ENCODE results near the gene BGLAP.

The BGLAP gene

GRCh38 chr1:156241311-156241811, 623 bp upstream of the BGLAP start:
- TF ChIP-seq GATA2 (IDR thresholded peaks at IDR 0.05; ENCODE audit: low read depth, low read length) (no peak), GATA3 (IDR thresholded peaks at IDR 0.05; ENCODE audit: low read depth, low read length) (no peak)

- no peak for TF ChIP-seq GATA2 (IDR thresholded peaks at IDR 0.05; ENCODE audit: low read depth, low read length)
- no peak for TF ChIP-seq GATA3 (IDR thresholded peaks at IDR 0.05; ENCODE audit: low read depth, low read length)
Observed at GRCh38 chr1:156242738-156243137, 754 bp downstream of the BGLAP start.

- no peak for TF ChIP-seq GATA3 (IDR thresholded peaks at IDR 0.05; ENCODE audit: low read depth, low read length)
- no peak for TF ChIP-seq GATA2 (IDR thresholded peaks at IDR 0.05; ENCODE audit: low read depth, low read length)
Observed at GRCh38 chr1:156244126-156244525, 2.1 kb downstream of the BGLAP start.

GRCh38 chr1:156244712-156245111, 2.7 kb downstream of the BGLAP start:
- TF ChIP-seq GATA2 (IDR thresholded peaks at IDR 0.05; ENCODE audit: low read depth, low read length), result no peak
- no peak for TF ChIP-seq GATA3 (IDR thresholded peaks at IDR 0.05; ENCODE audit: low read depth, low read length)

- TF ChIP-seq GATA3 (IDR thresholded peaks at IDR 0.05; ENCODE audit: low read depth, low read length), result no peak
- no peak for TF ChIP-seq GATA2 (IDR thresholded peaks at IDR 0.05; ENCODE audit: low read depth, low read length)
Observed at GRCh38 chr1:156245451-156246232, 3.7 kb downstream of the BGLAP start.

GRCh38 chr1:156246241-156246780, 4.3 kb downstream of the BGLAP start:
- TF ChIP-seq GATA2 (IDR thresholded peaks at IDR 0.05; ENCODE audit: low read depth, low read length) (no peak), GATA3 (IDR thresholded peaks at IDR 0.05; ENCODE audit: low read depth, low read length) (no peak)

GRCh38 chr1:156246781-156247459, 4.9 kb downstream of the BGLAP start:
- no peak for TF ChIP-seq GATA2 (IDR thresholded peaks at IDR 0.05; ENCODE audit: low read depth, low read length)
- no peak for TF ChIP-seq GATA3 (IDR thresholded peaks at IDR 0.05; ENCODE audit: low read depth, low read length)

- TF ChIP-seq GATA3 (IDR thresholded peaks at IDR 0.05; ENCODE audit: low read depth, low read length), result no peak
- no peak for TF ChIP-seq GATA2 (IDR thresholded peaks at IDR 0.05; ENCODE audit: low read depth, low read length)
Observed at GRCh38 chr1:156247460-156248322, 5.7 kb downstream of the BGLAP start, which contains the start of gene PAQR6. PAQR6 (minus strand) TSS chr1:156248056; CDS start chr1:156246731, 1,325 bp downstream.

GRCh38 chr1:156248323-156248683, 6.3 kb downstream of the BGLAP start:
- TF ChIP-seq GATA2 (IDR thresholded peaks at IDR 0.05; ENCODE audit: low read depth, low read length) (no peak), GATA3 (IDR thresholded peaks at IDR 0.05; ENCODE audit: low read depth, low read length) (no peak)

- no peak for TF ChIP-seq GATA3 (IDR thresholded peaks at IDR 0.05; ENCODE audit: low read depth, low read length)
- no peak for TF ChIP-seq GATA2 (IDR thresholded peaks at IDR 0.05; ENCODE audit: low read depth, low read length)
Observed at GRCh38 chr1:156249593-156249992, 7.6 kb downstream of the BGLAP start.

- no peak for TF ChIP-seq GATA3 (IDR thresholded peaks at IDR 0.05; ENCODE audit: low read depth, low read length)
- peak; percentile 94 for TF ChIP-seq GATA2 (IDR thresholded peaks at IDR 0.05; ENCODE audit: low read depth, low read length)
Observed at GRCh38 chr1:156251527-156251926, 9.5 kb downstream of the BGLAP start.

GRCh38 chr1:156253634-156254033, 11.7 kb downstream of the BGLAP start:
- TF ChIP-seq GATA2 (IDR thresholded peaks at IDR 0.05; ENCODE audit: low read depth, low read length) (no peak), GATA3 (IDR thresholded peaks at IDR 0.05; ENCODE audit: low read depth, low read length) (no peak)

GRCh38 chr1:156257711-156258110, 15.7 kb downstream of the BGLAP start:
- TF ChIP-seq GATA3 (IDR thresholded peaks at IDR 0.05; ENCODE audit: low read depth, low read length) (no peak), GATA2 (IDR thresholded peaks at IDR 0.05; ENCODE audit: low read depth, low read length) (no peak)

GRCh38 chr1:156258859-156259258, 16.9 kb downstream of the BGLAP start:
- TF ChIP-seq GATA3 (IDR thresholded peaks at IDR 0.05; ENCODE audit: low read depth, low read length), result no peak
- TF ChIP-seq GATA2 (IDR thresholded peaks at IDR 0.05; ENCODE audit: low read depth, low read length), result no peak

Measured in SH-SY5Y (cell line).